Astrocyte of the spinal cord (primary cell): ENCODE results near the gene HCN3.
A peak's percentile ranks its signal among the peaks of the same experiment; 100 is the strongest.

Source experiments
- DNase-seq: peaks from one replicate; pipeline ENCODE4 v3.0.0; 2011; ENCODE audit warnings: low read depth, low spot score
- H3K4me3 ChIP-seq: 2 replicates; pipeline ENCODE4 v1.5.1; 2011; ENCODE audit warnings: low read depth, mild to moderate bottlenecking, low read length, moderate library complexity
- in situ Hi-C: cut with HindIII; loops from 2 replicates; pipeline ENCODE4 v1.10.0; 2017; ENCODE audit warnings: low sequenced_read_pairs
- TF ChIP-seq, protein P1 (sequence below): IDR thresholded peaks from 2 replicates; pipeline ENCODE4 v1.5.1; 2012; ENCODE audit warnings: low read depth, mild to moderate bottlenecking, low read length, inconsistent platforms

Gene HCN3

DNA sequence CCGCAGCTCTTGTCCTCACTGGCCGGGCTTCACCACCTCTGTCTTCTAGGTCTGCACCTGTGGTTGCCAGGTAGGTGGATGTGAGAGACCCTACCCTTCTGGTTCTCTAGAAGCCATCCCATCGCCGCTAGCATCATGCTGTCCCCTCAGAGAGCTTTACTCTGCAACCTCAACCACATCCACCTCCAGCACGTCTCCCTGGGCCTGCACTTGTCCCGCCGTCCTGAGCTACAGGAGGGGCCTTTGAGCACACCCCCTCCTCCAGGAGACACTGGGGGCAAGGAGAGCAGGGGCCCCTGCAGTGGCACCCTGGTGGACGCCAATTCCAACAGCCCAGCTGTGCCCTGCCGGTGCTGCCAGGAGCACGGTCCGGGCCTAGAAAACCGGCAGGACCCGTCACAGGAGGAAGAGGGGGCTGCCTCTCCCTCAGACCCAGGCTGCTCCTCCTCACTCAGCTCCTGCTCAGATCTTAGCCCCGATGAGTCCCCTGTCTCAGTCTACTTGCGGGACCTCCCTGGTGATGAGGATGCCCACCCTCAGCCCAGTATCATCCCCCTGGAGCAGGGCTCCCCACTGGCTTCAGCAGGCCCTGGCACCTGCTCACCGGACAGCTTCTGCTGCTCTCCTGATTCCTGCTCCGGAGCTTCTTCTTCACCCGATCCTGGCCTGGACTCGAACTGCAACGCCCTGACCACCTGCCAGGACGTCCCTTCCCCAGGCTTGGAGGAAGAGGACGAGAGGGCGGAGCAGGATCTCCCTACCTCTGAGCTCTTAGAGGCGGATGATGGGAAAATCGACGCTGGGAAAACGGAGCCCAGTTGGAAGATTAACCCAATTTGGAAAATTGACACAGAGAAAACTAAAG lies 44.6 kb downstream of the HCN3 start:
- DNase-seq, result peak; percentile 5
- peak overlapping the region; percentile 76 for H3K4me3 ChIP-seq
- in situ Hi-C loops, result no loop called here
- TF ChIP-seq, protein P1, sequence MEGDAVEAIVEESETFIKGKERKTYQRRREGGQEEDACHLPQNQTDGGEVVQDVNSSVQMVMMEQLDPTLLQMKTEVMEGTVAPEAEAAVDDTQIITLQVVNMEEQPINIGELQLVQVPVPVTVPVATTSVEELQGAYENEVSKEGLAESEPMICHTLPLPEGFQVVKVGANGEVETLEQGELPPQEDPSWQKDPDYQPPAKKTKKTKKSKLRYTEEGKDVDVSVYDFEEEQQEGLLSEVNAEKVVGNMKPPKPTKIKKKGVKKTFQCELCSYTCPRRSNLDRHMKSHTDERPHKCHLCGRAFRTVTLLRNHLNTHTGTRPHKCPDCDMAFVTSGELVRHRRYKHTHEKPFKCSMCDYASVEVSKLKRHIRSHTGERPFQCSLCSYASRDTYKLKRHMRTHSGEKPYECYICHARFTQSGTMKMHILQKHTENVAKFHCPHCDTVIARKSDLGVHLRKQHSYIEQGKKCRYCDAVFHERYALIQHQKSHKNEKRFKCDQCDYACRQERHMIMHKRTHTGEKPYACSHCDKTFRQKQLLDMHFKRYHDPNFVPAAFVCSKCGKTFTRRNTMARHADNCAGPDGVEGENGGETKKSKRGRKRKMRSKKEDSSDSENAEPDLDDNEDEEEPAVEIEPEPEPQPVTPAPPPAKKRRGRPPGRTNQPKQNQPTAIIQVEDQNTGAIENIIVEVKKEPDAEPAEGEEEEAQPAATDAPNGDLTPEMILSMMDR, result no peak

DNA sequence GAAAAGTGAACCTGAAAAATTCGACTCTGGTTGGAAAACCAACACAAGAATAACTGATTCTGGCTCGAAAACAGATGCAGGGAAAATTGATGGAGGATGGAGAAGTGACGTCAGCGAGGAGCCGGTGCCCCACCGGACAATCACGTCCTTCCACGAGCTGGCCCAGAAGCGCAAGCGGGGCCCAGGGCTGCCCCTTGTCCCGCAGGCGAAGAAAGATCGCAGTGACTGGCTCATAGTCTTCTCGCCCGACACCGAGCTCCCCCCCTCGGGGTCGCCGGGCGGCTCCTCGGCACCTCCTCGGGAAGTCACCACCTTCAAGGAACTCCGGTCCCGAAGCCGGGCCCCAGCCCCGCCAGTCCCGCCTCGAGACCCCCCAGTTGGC lies 45.3 kb downstream of the HCN3 start:
- in situ Hi-C loops, result no loop called here
- peak; percentile 29 for DNase-seq
- peak overlapping the region; percentile 76 for H3K4me3 ChIP-seq
- TF ChIP-seq, protein P1, result no peak

DNA sequence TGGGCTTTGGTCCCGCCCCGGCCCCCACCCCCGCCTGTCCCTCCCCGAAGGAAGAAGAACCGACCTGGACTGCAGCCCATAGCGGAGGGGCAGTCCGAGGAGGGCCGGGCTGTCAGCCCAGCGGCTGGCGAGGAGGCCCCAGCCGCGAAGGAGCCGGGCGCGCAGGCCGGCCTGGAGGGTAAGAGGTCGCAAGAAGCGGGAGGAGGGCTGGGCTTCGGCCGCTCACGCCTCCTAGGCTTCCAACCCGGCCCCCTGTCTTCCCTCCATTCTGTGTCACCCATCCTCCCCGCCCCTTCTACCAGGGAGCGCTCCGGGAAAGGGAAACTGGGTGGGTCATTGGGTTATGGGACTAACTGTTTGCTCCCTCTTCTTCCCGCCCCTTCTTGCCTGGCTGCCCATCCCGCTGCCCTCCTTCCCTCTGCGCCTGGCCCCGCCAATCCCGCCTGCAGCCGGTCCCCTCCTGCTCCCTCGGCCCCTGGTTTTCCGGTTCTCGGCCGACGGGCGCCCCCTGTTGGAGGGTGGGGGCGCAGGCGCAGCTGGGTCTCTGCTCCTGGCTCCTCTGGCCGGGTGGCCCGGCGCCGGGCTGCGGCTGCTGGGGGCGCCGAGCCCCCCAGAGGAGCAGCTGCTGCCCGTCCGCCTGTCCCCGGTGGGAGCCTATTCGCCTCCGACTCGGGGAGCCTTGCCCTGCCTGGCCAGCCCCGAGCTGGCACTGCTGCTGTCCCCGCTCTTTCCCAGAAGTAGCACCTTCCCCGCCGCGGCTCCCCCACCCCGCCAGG lies 45.9 kb downstream of the HCN3 start:
- TF ChIP-seq, protein P1, result peak; percentile 88
- in situ Hi-C loops, result no loop called here
- peak; percentile 94 for DNase-seq
- H3K4me3 ChIP-seq, result peak overlapping the region; percentile 76

DNA sequence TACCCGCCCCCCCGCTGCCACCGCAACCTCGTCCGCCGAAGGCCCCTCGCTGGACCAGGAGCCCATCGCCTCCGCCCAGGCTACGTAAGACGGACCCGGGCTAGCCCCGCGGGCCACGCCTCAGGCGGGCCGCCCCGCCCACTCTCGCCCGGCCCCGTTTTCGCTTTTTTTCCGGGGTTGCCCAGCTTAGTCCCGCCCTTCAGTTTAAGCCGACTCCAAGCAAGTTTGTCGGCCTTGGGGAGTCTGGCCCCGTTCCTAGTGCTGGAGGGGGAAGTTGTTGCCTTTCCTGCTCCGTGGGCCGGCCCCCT lies 46.4 kb downstream of the HCN3 start:
- in situ Hi-C loops, result no loop called here
- TF ChIP-seq, protein P1, result no peak
- DNase-seq, result peak; percentile 95
- H3K4me3 ChIP-seq, result peak overlapping the region; percentile 76

DNA sequence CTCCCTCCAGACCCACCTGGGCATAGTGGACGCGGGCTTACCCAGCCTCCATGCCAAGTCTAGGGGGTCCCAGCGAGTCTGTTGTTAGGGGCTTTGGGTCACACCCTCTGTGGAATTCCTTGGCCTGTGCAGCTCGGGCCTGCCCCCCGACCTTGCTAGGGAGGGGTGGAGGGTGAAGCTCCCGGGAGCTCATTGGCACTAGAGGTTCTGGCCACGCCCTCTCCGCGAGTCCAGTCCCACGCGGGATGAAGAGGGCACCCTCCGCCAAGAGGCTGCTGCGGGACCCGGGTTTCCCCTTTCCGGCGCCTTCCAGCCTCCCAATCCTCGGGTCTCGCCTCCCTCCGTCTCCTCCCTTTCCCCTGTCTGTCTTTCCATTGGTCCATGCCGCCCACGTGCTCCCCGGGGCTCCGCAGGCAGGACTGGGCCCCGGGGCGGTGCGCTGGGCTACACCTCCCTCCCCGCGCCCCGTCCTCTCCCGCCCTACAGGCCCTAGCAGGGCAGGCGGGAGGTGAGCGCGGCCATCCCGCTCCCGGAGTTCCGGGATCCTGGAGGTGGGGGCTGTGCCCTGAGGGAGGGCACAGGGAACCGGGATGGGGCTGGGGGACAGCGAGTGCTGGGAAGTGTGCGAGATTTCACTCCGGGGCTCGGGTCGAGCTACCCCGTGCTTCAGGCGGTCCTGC lies 46.9 kb downstream of the HCN3 start:
- DNase-seq, result peak; percentile 96
- in situ Hi-C loops, result no loop called here
- TF ChIP-seq, protein P1, result no peak
- H3K4me3 ChIP-seq, result peak overlapping the region; percentile 76
